Esophagus mucosa (tissue), 1 donor: ENCODE data around the gene PINLYP. TPM values are rescaled to one million over a fixed set of nuclear protein-coding genes. Genes with fewer than 3 reads are reported as not detected.
"Not testable (repeated sequence)": the region's sequence is repeated elsewhere in the genome, so short reads cannot be mapped to it uniquely, and the experiment has no call there.

Experiments
- ATAC-seq: fragments of 200-7000 bp; cut with Tn5 transposase; one replicate; pipeline ENCODE4 v1.9.1; 2020
- total RNA-seq: library from RNA; stranded (reverse); gene quantifications from one replicate; pipeline ENCODE4 v1.2.4, GENCODE V29; 2023
- donor health status: DM: yes; HTN: yes; CAD: no.

The PINLYP gene
- total RNA-seq = 9.1 TPM

DNA sequence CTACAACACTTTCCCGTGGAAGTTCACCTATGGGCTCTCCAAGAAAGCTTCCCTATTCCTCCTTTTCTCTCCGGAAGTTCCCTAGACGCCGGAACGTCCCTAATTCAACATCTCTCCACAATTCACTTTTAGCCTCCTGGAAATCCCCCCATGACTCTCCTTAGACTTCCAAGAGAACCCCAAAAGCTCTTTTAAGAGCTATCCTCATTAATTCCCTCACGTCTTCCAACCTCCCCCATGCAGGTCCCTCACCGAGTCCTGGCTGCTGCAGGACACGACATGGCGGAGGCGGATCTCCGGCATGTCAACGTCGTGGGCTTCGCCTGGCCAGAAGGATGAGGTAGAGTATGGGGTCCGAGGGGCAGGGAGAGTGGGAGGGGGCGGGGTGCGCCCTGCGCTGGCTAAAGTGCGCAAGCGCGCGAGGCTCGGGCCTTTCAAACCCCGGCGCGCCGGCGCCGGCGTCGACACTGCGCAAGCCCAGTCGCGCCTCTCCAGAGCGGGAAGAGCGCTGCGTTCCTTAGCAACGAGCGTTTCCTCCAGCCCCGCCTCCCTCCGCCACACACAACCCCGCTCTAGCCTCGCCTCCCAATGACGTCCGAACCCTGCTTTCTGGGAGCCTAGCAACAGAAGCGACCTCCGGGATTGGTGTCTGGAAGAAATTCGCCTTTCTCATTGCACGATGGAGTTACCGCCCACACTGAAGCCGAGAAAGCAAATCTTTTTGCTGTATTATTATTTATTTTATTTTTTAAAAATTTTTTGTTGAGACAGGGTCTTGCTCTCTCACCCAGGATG, at the start of gene PINLYP, which contains the start of gene XRCC1:
TSS of gene PINLYP (plus strand) at position 646 of the 795 bp plus-strand sequence. CDS start 1,391 bp downstream, outside the sequence.
TSS of gene XRCC1 (minus strand) at position 372 of the 795 bp plus-strand sequence. CDS start at position 303, 69 bp downstream.
- ATAC-seq = peak; percentile 99

DNA sequence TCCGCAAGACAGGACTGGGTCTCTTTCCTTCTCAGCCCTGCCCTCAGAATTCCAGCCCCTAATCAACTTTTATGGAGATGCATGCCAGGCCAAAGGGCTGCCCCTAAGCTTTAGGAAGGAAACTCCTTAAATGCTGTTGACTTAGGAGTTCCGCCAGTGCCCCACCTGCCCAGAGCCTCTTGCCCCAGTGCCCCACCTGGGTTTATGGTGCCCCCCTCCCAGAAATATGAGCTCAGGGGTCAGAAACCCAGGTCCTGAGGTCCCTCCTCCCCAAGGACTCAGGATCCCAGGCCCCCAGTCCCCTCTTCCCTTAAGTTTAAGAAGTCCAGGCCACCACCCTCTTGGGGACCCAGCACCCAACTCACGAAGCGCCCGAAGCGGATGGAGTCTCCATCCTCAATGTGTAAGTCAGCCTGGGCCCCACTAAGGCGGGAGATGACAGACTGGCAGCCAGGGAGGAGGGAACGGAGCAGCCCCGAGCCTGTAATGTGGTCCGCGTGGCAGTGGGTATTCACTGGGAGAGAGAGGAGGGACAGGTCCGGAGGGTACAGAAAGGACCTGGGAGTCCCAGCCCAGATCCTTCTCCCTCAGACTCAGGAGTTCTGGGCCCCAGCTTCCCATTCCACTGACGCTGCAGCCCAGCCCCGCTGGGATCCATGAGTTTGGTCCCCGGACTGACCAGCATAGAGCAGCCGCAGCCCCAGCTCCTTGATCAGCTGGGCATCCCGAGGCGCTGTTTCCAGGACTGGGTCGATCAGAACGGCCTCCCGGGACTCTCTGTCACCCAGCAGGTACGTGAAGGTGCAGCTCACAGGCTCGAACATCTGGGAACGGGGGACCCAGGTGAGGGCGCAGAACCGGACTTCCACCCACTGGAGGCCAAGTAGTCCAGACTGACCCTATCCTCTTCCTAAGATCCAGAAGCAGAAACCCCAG, 49.5 kb upstream of the PINLYP start:
- ATAC-seq = peak; percentile 24

DNA sequence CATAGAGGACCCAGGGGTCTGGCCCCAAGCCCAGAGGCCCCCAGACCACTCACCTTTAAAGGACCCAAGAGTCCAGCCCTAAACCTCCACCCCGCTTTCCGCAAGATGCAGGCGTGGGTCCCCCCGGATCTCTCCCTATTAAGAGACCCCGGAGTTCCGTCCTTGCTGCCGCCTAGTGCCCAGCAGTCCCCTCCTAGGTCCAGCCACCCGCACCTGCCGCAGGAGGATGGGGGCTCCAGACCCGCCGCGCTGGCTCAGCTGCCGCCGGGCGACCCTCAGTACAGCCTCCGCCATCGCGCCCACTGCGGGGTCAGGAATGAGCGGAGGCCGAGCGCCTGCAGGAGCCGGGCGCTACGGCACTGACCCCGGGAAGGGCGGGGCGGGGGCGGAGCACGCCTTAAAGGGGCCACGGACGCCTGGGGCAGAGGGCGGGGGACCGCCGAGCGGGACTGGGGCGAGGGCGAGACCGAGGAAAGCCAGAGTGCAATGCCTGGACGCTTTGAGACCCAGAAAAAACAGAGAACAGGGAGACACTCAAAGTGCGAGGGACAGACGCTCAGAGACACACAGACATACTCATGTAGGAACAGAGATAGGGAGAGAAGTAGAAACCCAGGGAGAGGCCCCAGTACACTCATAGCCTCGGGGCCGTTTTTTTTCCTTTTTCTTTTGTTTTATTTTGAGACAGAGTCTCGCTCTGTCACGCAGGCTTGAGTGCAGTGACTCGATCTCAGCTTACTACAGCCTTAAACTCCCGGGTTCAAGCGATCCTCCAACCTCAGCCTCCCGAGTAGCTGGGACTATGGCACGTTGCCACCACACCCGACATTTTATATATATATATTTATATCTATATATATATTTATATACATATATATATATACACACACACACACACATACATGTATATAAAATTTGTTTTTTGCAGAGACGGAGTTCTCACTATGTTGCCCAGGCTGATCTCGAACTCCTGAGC, 48.4 kb upstream of the PINLYP start, which contains the start of gene ETHE1:
TSS of gene ETHE1 (minus strand) at position 318 of the 976 bp plus-strand sequence. CDS start at position 294, 24 bp downstream.
- ATAC-seq = peak; percentile 58

DNA sequence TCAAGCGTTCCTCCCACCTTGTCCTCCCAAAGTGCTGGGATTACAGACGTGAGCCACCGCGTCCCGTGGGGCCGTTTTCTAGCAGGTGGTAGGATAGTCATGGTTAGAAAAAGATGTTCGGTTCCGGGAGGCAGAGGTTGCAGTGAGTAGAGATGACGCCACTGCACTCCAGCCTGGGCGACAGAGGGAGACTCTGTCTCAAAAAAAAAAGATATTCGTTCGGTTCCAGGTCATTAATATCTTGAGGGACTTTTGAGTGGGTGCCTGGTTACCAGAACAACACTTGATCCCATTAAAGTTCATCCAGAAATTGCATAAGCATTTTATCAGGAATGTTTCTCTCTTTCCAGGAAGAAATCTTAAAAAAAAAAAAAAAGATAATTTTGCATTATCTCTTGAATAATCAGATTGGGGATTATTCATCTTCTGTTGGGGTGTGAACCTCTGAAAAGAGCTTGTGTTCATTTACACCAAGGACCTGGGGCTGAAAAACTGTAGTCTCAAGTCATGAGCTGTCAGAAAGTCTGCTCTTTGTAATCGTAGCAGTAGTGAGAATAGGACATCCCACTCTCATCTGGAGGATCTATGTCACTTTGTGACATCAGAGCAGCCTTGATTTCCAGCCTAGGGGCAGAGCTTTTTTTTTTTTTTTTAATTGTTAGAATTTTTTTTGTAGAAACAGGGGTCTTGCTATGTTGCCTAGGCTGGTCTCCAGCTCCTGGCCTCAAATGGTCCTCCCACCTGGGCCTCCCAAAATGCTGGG, 47.6 kb upstream of the PINLYP start:
- no peak for ATAC-seq

DNA sequence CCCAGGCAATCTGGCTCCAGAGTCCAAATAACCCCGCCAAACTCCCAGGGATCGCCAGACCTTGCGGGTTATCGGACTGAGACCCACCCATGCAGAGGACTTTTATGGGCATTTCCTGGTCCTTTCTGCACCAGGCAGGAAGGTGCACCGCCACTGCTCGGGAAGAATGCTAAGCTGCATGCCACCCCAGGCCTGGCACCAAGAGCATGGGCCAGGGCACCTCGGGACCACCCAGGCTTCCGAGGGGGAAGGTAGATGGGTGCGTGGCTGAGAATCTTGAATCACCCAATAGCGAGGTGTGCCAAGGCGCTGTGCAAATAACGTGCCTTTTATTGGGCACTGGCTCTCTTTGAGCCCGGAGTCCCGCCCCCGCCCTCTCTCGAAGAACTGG, 43.0 kb upstream of the PINLYP start:
- ATAC-seq = peak; percentile 10

DNA sequence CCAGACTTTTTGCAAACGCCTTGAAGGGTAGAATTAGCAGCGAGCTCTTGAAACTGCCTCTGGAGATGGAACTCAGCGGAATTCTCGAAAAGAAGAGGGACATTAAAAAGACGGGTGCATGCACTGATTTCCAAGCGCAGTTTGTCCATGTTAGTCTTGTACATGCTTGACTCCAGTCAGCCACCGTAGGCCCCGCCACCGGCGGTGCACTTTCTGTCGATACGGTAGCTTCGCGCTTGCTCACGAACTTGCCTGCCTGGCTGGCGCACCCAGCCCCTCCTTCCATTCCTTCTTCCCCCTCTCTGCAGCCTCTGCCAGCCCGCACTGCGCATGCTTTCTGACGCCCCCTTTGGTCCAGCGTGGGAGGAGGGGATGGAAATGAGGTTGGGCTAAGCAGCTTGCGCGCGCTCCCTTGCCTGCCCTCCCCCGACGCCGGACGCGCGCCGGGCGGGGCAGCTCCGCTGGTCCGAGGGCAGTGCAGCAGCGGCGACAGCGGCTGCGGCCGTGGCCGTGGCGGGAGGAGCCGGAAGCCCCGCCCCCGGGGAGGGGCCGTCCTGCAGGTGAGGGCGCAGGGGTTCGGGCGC, 42.5 kb upstream of the PINLYP start, which contains the start of gene ZNF575:
TSS of gene ZNF575 (plus strand) at position 227 of the 584 bp plus-strand sequence. CDS start 1,235 bp downstream, outside the sequence.
- peak; percentile 63 for ATAC-seq

DNA sequence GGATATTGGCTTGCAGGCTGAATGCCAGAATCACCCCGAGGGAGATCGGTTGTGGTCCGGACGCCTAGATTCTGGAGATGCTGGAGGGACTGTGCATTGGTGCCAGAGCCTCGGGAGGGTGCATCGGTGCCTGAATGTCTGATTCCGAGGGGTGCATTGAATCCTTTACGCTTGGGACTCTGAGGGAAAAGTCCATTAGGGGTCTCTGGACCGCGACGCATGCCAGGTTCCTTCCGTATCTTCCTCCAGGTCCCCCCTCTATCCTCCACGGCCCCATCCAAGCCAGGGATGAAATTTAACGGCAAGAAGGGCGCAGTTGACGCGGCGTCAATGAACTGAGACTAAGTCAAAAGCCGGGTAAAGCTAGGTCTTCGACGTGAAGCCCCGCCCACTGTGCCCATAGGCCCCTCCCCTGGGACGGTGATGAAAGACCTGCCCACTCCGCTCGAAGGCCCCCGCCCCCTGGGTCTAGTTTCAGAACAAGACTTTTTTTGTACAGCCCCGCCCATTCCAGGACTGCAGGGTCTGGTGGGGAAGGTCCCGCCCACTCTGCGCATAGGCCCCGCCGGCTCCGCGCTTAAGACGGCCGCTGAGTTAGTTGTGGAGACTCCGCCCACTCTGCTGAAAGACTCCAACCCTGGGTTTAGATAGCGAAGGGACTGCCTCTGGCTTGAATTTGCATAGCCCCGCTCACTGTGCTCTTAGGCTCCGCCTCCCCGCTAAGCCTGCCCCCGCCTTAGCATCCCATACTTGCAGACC, 41.9 kb upstream of the PINLYP start:
- peak; percentile 85 for ATAC-seq

DNA sequence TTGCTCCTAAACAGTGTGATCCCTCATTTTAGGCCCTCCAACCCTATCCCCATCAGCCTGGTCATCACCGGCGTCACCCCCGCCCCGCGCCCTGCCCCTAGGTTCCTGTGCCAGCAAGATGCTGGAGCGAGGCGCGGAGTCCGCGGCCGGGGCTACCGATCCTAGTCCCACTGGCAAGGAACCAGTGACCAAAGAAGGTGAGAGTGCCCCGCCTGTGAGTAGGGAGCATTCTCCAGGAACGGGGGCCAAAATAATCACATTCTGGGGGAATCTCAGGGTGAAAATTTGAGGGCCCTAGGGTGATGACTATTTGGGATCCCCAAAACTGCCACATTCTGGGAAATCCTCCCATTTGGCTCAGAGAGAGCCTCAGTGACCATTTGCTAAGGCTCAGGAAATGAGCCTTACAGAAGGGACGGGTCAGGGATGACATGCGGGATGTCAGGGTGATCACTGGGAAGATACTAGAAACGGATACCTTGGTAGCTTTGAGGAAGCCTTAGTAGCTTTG, 41.2 kb upstream of the PINLYP start:
- ATAC-seq = no peak

DNA sequence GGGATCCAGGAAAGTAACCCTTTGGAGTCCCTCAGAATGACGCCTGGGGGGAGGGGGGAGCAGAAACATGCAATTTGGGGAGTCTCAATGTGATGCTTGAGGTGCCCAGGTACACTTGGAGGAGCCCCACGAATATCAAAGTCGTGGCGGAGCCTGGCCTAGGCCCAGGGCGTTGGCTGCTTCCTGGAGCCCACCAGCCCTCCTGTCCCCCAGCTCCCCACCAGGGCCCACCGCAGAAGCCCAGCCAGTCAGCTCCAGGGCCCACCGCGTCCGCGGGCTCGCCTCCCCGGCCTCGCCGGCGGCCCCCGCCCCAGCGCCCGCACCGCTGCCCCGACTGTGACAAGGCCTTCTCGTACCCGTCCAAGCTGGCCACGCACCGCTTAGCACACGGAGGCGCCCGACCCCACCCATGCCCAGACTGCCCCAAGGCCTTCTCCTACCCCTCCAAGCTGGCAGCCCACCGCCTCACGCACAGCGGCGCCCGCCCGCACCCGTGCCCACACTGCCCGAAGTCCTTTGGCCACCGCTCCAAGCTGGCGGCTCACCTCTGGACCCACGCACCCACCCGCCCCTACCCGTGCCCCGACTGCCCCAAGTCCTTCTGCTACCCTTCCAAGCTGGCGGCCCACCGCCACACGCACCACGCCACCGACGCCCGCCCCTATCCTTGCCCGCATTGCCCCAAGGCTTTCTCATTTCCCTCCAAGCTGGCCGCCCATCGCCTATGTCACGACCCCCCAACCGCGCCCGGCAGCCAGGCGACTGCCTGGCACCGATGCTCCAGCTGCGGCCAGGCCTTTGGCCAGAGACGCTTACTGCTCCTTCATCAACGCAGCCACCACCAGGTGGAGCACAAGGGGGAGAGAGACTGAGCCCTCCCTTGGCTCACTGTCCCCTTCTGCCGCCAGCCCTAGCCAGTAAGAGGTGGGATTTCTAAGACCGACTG, 40.5 kb upstream of the PINLYP start:
- ATAC-seq = no peak

DNA sequence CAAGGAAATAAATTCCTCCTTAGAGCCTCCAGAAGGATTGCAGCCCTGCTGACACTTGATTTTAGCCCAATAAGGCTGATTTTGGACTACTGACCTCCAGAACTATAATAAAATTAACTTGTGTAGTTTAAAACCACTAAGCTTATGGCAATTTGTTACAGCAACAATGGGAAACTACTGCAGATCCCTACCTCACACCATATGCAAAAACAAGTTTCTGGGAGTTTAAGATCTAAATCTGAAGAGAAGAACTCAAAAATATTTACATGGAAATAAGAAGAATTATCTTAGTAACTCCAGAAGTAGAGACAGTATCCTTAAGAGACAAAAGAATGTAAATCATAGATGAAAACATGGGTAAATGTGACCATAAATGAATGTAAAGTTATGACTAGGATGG, 36.7 kb upstream of the PINLYP start:
- ATAC-seq = no peak

DNA sequence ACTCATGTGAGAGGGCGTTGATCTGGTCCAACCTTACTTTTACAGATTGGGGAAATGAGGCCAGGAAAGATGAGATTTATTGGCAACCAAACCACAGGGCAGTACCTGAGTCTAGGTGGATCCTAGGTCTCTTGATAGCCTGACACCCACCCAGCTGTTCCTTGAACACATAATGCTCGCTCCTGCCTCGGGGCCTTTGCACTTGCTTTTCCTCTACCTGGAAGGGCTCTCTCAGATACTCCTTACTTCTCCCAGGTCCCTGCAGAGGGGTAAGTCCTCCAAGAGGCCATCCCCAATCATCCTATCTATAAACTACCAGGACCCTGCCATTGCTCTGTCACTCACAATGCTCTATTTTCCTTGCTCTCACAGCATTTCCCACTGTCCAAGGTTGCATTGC, 35.2 kb upstream of the PINLYP start:
- no peak for ATAC-seq

DNA sequence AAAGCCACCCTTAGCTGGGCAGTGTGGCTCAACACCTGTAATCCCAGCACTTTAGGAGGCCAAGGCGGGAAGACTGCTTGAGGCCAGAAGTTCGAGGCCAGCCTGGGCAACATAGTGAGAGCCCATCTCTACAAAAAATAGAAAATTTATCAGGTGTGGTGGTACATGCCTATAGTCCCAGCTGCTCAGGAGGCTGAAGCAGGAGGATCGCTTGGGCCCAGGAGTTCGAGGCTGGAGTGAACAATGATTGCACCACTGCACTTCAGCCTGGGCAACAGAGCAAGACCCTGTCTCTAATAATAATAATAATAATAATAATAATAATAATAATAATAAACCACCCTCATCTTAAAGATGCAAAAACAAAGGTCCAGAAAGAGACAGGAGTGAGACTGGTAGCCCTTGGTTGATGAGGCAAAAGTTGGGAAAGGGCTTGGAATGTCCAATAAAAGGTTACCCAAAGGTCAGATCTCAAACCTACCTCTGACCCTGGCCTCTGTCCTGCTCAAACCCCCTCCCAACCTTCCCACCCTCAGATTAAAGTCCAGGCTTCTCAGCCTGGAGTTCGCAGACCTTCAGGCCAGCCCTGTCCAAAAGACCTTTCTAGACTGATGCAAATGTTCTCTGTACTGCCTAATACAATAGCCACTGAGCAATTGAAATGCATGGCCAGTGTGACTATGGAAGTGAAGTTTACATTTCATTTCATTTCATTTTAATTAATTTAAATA, 33.5 kb upstream of the PINLYP start:
- ATAC-seq = no peak

DNA sequence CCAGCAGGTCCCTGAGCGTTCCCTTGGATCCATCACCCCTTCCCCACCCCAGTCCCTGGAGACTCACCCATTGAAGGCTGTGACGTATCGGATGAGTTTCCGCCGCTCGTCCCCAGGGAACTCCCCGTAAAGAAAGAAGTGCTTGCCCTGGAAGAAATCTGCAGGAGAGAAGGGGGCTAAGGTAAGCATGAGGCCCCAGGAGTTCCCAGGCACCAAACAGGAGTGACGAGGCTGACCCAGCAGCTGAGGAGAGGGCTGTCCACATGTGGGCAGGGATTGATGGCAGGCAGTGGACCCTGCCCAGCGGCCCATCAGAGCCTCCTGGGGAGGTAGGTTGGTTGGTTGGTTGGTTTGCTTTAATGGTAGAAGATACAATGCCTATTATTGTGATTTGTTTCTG, 31.5 kb upstream of the PINLYP start:
- ATAC-seq = no peak

DNA sequence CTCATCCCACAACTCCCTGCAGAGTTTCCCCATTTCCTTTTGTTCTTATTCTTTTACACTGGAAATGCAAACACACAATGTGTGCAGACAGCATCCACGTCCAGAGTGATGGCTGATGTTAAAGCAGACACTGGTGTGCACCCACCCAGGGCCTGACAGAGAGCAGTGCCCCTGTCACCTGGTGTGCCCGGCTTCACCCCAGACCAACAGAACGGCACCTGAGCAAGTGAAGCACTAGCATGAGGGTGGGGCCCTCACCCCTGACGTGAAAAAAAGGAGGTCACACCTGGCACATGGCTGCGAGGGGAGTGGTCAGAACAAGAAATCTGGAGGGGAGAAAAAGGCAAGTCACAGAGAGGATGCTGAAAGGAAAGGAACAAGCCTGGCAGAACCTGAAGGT, 30.3 kb upstream of the PINLYP start:
- ATAC-seq = no peak

DNA sequence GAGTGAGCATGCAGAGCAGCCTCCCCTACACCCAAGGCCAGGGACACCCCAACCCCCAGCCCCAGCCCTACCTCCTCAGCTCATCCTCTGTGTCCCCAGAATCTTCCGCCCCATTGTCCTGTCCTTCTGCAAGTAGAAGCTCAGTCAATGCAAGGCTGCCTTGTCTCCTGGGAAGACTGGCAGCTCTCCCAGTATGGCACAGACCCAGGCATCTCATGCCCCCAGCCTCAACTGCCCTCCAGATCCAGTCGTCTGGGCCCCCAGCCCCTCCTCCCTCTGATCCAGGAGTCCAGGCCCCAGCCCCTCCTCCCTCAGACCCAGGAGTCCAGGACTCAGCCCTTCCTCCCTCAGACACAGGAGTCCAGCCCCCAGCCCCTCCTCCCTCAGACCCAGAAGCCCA, 29.6 kb upstream of the PINLYP start:
- no peak for ATAC-seq

DNA sequence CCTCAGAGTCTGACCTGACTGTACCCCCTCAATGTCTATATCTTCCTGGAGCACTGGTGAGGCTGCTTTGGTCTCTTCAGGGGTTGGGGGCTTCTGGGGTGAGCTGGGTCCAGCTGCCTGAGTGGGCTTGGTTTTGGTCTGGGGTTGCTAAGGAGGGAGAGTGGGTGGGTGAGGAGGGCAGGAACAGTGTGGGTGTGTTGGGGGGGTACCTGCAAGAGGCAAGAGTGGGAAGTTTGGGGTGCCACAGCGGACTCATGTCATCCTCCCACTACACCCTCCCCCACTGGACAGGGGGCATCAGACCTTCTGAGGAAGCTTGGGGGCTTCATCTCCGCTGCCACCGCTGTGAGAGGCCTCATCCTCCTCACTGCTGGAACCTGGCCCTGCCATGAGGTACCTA, 29.0 kb upstream of the PINLYP start:
- ATAC-seq = no peak

DNA sequence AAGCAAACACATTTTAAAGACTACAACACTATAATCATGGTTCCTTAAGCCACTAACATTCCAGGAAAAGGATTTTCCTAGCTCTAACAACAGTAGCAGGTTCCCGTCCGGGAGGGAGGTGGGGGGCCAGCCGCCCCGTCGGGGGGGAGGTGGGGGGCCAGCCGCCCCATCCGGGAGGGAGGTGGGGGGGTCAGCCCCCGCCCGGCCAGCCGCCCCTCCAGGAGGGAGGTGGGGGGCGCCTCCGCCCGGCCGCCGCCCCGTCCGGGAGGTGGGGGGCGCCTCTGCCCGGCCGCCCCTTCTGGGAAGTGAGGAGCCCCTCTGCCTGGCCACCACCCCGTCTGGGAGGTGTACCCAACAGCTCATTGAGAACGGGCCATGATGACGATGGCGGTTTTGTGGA, 27.7 kb upstream of the PINLYP start:
- not testable (repeated sequence) for ATAC-seq

DNA sequence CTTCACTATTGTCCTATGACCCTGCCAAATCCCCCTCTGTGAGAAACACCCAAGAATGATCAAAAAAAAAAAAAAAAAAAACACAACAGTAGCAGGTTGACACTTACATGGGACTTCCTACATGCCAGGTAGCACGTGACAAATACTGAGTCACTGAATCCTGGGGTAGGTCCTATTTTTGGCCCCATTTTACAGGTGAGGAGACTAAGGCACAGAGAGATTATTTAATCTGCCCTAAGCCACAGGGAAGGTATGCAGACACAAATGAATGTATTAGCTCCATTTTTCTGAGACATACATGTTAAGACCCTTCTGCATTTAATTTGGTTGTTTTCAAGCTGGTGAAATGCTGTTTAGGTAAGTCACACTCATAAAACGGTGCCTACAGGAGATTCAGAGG, 26.9 kb upstream of the PINLYP start:
- ATAC-seq = no peak
